GM21526 (cell line): ENCODE measurements around the gene COX6A2.
A peak's percentile ranks its signal among the peaks of the same experiment; 100 is the strongest.

ENCODE experiments used
- ATAC-seq: cut with Tn5 transposase; IDR thresholded peaks from one replicate; pipeline ENCODE4 v1.9.1; 2021; ENCODE audit warnings: moderate library complexity; ENCODE audit not compliant: unreplicated experiment, low FRiP score

Gene COX6A2

GRCh38 chr16:31412750-31413149 is 15.4 kb downstream of the COX6A2 start:
- ATAC-seq = no peak

DNA sequence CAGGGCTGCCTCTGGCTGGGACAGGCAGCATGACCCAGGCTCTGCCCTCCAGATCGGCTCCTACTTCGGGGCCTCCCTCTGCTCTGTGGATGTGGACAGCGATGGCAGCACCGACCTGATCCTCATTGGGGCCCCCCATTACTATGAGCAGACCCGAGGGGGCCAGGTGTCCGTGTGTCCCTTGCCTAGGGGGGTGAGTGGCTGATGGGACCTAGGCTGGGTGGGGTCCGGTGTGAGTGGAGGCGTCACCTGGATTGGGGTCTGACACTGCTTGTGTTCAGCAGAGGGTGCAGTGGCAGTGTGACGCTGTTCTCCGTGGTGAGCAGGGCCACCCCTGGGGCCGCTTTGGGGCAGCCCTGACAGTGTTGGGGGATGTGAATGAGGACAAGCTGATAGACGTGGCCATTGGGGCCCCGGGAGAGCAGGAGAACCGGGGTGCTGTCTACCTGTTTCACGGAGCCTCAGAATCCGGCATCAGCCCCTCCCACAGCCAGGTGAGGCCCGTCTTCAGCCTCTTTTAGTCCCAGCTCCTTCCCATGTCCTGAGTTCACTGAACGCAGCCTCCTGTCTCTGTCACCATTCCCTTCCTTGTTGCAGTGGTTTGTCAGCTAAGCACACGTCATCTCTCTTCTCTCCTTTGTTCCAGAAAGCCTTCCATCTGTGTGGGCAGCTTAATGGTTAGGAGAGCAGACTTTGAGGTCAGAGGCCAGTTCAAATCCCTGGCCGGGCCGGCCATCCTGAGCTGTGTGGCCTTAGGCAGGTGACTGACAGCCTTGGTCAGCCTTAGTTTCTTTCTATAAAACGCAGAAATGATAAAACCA is 16.9 kb downstream of the COX6A2 start:
- no peak for ATAC-seq

- no peak for ATAC-seq
Measured at GRCh38 chr16:31410082-31410481, 18.1 kb downstream of the COX6A2 start.

GRCh38 chr16:31409433-31409832 is 18.7 kb downstream of the COX6A2 start:
- no peak for ATAC-seq

DNA sequence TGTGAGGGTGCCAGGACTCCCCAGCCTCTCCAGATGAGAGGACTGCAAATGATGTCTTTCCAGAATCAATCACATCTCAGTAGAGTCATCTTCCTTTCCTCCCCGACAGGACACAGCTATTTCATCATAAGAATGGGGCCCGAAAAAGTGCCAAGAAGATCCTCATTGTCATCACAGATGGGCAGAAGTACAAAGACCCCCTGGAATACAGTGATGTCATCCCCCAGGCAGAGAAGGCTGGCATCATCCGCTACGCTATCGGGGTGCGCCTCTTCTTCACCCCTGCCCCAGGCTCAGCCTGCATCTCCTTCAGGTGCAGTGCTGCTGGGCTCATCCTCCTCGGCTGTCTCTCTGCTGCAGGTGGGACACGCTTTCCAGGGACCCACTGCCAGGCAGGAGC is 20.8 kb downstream of the COX6A2 start:
- ATAC-seq = no peak

DNA sequence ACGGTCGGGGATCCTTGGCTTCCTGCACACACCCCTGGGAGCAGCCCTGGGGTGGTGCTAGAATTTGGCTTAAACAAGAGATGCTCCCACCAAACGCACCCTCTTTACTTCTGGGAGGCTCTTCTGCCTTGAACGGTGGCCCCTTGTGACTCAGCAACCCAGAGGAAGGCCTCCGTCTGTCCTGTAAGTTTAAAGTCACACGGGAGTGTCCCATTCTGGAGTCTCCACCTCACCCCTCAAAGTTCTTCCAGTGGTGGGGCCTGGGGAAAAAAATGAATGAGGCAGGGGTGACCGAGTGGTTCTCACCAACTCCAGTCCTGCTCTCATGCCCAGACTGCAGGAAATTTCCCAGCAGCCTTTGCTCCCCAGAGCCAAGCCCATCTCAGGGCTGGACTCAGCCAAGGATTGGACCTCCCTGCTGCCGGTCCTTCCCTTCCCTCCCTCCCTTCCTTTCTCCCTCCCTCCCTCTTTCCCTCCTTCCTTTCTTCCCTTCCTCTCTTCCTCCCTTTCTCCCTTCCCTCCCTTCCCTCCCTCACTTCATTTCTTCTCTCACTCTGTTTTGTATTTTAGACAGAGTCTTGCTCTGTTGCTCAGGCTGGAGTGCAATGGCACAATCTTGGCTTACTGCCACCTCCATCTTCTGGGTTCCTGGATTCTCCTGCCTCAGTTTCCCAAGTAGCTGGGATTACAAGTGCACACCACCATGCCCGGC is 23.7 kb downstream of the COX6A2 start:
- no peak for ATAC-seq

DNA sequence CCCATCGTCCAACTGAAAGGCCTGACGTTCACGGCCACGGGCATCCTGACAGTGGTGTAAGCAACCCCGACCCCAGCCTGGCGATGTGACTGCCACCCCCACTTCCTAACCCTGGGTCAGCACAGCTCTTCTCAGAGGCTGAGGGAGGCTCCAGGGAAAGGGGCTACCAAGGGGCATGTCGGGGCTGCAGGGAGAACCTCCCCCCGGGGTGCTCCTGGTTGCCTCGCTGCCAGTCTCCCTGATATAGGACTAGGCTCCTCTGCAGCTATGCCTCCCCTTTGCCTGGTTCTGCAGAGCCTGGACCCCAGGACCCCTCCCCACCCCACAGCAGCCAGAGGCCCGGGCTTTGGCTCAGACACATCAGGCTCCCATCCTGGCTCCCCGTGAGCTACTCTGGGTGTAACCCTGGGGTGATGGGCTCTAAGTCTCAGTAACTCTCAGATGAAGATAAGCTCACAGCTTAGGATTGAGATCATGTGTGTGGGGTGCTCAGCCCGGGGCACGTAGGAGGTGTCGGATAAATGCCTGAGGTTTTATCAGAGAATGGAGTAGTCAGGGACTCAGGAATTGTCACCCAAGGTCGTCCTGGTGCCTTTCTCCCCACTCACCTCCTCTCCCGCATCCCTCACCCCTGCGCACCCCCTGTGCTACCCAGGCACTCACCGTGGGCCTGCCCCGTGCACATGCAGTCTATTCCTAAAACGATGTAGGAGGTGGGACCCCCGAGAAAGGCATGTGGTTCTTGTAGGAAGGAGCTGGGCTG is 24.4 kb downstream of the COX6A2 start:
- ATAC-seq = no peak

DNA sequence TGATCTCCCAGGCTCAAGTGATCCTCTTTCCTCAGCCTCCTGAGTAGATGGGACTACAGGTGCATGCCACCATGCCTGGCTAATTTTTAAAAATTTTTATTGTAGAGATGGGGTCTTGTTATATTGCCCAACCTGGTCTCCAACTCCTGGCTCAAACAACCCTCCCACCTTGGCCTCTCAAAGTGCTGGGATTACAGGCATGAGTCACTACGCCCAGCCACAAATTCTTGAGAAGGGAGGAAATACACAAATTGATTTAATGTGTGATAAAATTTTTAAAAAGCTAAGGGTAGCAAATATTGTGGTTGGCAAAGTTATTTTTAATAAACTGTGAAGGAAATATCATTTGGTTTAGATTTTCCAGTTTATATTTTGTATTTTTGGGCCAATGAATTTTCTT is 25.5 kb downstream of the COX6A2 start:
- no peak for ATAC-seq

- ATAC-seq = no peak
Measured at GRCh38 chr16:31401436-31401835, 26.7 kb downstream of the COX6A2 start.

GRCh38 chr16:31400191-31400590 is 28.0 kb downstream of the COX6A2 start:
- ATAC-seq = no peak

GRCh38 chr16:31397701-31398100 is 30.5 kb downstream of the COX6A2 start:
- no peak for ATAC-seq

DNA sequence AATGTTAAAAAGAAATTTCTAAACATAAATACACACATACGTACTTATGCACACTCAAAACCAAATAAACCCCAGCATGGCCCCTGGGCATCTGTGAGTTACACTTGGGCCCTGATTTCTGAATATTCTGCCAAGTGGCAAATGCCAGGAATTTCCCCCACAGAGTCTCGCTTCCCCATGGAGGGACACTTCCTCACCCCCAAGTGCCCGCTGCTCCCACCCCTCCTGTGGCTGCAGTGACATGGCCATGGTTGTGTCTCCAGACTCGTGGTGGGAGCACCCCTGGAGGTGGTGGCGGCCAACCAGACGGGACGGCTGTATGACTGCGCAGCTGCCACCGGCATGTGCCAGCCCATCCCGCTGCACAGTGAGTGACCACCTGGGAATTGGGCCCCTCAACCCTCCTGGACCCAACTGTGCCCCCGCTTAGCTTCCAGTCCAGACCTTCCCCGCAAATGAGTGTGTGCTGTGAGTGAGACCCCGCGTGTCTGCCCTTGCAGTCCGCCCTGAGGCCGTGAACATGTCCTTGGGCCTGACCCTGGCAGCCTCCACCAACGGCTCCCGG is 31.0 kb downstream of the COX6A2 start:
- ATAC-seq = no peak

GRCh38 chr16:31395647-31396046 is 32.5 kb downstream of the COX6A2 start:
- no peak for ATAC-seq

DNA sequence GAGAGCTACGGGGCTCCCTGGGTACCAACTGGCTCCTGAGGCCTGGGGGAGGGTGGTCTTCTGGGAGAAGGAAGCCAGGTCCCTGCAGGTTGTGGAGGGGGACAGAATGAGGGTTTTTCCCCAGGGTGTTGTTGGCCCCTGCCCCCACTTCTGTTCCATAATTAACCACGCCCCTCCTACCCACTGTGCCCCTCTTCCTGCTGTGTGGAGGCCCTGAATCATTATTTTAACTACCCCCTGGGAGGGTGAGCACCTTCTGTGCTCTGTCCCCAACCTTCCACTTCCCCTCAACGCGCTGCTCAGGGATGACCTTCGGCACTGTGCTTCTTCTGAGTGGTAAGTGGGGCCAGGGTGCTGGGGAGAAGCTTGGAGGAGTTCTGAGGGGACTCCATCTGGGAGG is 35.1 kb downstream of the COX6A2 start, which contains the start of gene ITGAD:
Gene ITGAD (plus strand): TSS at position 280 of the 400 bp plus-strand sequence. CDS start 26 bp downstream, at position 306.
- ATAC-seq = no peak

GRCh38 chr16:31390504-31391041 is 37.6 kb downstream of the COX6A2 start:
- no peak for ATAC-seq

GRCh38 chr16:31388535-31388934 is 39.6 kb downstream of the COX6A2 start:
- no peak for ATAC-seq

DNA sequence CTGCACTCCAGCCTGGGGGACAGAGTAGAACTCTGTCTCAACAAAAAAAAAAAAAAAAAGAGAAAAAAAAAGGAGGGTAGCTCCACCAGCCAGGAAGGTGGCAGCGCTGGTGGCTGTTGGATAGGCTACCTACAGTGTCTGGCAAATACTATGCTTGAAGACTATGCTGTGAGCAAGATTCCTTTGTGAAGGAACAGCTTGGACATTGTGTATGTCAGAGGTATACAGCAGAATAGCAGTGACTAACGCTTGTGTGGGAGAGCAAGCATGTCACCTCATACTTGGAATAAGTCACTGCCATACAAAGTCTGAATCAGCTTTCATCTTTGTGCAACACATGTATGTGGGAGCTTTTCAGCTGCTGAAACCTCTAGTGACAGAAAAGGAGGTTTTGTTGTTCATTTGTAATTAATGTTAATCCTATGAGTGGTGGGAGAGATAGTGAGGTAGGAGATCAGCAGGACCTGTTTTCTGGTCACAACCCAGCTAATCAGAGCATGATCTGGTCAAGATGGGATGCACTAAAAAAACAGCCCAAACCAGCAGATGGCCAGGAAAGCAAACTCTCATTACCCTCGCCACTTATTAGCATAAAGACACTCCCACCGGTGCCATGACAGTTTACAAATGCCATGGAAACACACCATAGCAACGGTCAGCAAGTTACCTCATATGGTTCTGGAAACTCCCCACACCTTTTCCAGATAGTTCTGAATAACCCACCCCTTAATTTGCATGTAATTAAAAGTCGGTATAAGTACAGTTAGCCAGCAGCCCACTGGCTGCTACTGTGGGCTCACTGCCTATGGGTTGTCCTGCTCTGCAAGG is 41.8 kb downstream of the COX6A2 start:
- ATAC-seq = no peak

- ATAC-seq = no peak
Measured at GRCh38 chr16:31385680-31386079, 42.5 kb downstream of the COX6A2 start.

- peak; percentile 55 for ATAC-seq
Measured at GRCh38 chr16:31382485-31383161, 45.5 kb downstream of the COX6A2 start.
